T-helper 22 cell (primary cell): ENCODE measurements around the gene RASA3.
"Not testable (repeated sequence)": the region's sequence is repeated elsewhere in the genome, so short reads cannot be mapped to it uniquely, and the experiment has no call there.

Source experiments
- DNase-seq: peaks from one replicate; pipeline ENCODE4 v3.0.0-alpha.2; 2020; ENCODE audit warnings: low read depth

The RASA3 gene

DNA sequence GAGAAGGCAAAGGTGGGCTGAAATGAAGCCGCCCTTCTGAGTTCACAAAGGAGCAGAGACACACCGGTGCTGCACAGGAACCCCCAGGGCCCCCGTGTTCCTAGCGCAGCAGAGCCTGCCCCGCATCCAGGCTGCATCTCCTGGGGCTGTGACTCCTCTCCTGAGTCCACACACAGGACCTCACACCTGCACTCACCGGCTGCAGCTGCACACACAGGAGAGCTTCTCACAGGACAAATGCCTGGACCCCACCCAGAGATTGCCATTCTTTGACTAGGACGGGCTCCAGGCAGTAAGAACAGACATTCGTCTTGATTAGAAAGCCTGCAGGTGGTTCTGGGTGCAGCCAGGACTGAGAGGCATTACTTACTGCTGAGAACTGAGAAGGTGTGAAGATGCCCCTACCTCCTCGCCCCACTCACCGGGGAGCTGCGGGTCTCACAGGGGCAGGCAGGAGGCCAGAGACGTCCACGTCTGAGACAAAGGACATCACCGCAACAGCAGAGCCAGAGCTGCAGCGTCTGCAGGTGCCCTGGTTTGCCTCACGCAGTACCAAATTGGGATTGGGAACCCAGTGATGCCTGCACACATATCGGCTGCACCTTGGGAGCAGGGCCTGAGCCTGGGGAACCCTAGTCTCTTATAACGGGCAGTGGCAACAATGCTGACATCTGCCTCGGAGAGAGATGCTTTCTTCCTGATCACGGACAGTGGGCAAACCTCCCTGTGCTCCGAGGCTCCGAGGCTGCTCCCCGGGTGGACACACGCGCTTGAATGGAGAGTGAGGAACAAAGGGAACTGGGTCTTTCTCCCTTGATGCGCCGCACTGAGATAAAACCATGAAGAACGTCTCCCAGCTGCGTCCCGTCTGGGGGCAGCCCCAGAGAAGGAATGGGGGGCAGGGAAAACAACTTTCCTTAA, 50.4 kb downstream of the RASA3 start:
- no peak for DNase-seq

GRCh38 chr13:114080739-114081561, 51.5 kb downstream of the RASA3 start:
- DNase-seq, result no peak

DNA sequence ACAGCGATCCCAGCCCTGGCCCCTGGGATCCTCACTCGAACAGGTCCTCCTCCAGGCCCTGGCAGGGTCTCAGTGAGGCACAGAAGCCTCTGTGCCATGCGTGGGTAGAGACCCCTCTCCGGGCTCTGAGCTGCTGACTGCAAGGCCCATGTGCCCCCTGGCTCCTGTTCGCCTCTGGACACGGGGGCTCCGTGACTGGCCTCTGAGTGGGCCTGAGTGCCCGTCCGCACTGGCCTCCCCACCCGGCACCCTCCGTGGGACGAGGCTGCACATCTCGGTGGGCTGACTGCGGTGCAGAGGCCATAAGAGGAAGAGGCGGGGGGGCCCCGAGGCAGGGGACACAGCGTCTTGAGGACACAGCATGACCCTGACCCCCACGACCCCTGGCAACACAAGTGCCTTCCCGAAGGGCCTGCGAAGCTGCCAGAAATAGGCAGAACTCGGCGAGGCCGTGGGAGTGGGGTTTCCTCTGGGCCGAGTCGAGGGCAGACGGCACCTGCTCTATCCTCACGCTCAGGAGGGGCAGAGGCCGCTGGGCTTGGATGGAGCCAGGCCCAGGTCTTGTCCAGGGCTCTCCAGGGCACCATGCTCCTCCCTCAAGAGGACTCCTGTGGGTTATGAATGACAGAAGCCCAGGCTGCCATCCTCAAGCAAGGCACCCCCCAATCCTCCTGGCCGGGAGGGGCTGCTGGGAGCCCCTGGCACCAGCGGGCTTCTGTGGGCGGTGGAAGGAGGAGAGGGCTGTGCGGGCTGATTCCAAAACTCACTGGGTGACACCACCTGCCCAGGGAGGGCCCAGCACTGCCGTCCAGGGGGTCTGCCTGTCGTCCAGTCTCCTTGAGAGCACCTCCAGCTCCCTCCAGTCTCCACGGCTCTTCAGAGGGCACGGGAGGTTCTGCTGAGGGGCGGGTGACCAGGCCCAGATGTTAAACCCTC, 52.6 kb downstream of the RASA3 start:
- no peak for DNase-seq

- no peak for DNase-seq
These were observed 53.7 kb downstream of the RASA3 start for GRCh38 chr13:114078461-114079451.

DNA sequence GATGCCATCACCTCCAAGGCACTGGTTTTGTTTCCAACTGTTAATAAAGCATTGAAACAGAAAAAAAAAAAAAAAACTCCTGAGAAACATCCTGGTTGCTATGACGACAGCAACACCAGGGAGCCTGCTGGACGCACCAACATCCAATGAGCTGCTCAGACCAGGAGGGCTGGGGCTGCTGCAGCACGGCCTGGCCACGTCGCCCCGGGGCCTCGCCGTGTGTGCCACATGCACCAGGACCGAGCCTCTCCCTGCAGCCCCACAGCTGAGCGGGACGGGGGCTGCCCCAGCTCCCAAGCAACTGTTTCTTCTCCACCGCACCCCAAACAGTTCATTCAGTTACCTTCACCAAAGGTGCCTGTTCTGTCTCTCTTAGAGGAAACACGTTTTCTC, 54.5 kb downstream of the RASA3 start:
- DNase-seq, result no peak

- no peak for DNase-seq
These were observed 55.1 kb downstream of the RASA3 start for GRCh38 chr13:114077099-114077932.

GRCh38 chr13:114076329-114077090, 55.9 kb downstream of the RASA3 start:
- no peak for DNase-seq

DNA sequence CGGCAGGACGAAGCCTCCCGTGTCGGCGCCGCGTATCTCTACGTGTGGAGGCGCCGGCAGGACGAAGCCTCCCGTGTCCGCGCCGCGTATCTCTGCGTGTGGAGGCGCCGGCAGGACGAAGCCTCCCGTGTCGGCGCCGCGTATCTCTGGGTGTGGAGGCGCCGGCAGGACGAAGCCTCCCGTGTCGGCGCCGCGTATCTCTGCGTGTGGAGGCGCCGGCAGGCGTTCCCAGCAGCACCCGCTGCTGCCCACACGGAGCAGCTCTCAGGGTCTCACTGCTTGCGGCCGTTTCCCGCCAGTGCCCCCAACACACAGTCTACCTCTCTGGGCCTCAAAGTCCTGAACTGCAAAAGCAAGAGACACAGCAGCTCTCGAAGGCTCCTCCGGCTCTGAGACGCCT, 56.6 kb downstream of the RASA3 start:
- DNase-seq, result not testable (repeated sequence)

DNA sequence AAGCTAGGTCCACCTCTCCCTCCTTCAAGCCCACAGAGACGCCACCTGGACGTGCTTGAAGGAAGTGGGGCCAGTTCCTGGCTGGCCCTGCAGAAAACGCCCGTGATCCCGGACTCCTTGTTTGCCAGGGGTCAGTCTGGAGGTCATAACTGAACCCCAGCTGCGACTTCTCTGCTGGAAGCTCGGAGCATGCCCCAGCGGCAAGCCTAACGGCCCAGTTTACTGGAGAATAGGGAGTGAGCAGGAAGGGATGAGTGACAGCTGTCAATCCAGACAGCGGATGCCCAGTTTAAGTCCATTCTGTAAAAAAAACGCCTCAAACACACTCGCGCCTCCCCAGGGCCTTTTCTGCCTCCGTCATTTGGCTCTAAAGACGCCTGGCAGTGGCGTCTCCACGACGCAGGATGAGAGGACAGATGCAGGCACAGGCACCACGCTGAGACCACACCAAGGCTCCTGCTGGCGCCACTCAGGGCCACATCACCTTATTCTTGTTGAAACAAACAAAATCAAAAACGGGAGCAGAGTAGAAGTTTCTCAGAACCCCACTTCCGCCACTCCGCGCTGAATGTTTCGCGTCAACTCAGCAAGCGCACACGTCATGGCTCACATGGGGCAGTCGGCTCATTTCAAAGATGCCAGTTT, 57.6 kb downstream of the RASA3 start:
- DNase-seq, result no peak

DNA sequence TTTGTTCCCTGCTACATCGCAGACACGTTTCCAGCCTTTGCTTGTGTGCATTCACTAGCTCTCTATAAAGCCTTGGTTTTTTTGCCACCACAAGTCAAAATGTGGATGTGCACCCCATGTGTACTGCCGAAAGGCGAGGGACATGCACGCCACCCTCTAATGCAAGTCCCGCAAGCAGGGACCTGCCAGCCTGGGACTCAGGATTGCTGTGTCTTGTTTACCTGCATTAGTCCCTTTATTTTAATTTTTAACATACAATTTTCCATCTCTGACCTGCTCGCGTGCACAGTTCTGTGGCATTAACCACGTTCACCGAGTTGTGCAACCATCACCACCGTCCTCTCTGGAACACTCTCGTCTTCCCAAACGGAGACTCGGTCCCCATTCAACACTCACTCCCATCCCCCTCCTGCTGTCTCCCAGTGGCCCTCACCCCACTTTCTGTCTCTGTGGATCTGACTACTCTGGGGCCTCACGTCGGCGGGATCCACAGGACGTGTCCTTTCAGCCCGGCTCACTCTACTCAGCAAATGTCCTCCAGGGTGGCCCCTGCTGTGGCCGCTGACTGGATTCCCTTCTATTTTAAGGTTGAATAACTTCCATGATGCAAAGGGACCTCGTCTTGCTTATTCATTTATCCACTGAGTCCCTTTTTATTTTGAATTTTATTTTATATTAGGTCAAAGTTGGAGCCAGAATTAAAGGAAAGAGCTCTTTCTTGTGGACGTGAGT, 58.4 kb downstream of the RASA3 start:
- DNase-seq, result no peak

GRCh38 chr13:114072421-114072820, 60.0 kb downstream of the RASA3 start:
- no peak for DNase-seq

- no peak for DNase-seq
These were observed 60.4 kb downstream of the RASA3 start for GRCh38 chr13:114071991-114072390.

DNA sequence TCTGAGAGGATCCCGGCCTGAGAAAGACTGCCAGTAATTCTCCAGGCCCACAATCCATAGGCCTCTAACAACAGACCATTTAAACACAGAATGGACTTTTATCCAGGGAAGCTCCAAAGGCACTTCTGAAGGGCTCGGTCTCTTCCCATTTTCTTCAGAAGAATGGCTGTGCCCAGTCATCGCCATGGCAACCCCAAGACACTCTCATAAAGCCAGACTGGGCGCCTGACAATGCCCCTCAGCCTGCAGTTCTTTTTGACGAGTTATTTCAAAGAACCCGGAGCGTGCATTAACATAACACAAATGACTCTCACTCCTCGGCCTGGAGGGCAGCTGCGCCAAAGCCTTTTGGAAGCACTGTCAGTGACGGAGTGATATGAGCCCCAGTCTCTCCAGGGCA, 61.0 kb downstream of the RASA3 start:
- DNase-seq, result no peak

DNA sequence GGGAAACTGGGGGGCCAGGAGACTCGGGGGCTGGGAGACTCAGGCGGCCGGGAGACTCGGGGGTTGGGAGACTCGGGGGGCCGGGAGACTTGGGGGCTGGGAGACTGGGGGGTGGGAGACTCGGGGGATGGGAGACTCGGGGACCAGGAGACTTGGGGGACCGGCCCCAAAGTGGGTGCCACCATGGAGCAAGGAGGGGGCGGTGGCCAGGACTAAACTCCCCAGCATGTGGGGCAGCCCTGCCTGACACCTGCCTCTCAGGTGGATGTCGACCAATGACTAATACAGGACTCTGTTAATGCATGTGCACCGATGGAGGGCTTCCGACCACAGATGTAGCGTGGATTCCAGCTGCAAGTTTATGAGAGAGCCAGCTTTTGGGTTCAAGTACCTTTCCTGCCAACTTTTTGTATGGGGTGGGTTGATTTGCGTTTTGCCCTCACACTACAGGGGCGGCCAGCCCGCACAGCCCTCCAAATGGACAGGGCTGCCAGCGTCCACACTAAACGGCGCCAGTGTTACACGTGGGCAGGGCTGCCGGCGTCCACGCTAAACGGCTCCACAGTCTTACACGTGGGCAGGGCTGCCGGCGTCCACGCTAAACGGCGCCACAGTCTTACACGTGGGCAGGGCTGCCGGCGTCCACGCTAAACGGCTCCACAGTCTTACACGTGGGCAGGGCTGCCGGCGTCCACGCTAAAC, 62.2 kb downstream of the RASA3 start:
- DNase-seq, result no peak

DNA sequence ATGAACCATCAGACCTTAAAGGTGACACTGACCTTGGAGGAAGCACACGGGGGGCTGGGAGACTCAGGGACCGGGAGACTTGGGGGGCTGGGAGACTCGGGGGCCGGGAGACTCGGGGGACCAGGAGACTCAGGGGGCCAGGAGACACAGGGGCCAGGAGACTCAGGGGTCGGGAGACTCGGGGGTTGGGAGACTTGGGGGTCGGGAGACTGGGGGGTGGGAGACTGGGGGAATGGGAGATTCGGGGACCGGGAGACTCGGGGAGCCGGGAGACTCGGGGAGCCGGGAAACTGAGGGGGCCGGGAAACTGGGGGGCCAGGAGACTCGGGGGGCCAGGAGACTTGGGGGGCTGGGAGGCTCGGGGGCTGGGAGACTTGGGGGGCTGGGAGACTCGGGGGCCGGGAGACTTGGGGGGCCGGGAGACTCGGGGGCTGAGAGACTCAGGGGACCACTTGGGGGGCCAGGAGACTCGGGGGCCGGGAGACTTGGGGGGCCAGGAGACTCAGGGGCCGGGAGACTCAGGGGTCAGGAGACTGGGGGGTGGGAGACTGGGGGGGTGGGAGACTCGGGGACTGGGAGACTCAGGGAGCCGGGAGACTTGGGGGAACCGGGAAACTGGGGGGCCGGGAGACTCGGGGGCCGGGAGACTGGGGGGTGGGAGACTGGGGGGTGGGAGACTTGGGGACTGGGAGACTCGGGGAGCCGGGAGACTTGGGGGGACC, 62.9 kb downstream of the RASA3 start:
- DNase-seq, result no peak

- no peak for DNase-seq
These were observed 63.6 kb downstream of the RASA3 start for GRCh38 chr13:114068656-114069318.
